Right lobe of liver (tissue), 6 donors: ENCODE results near the gene RGS13. TPM values are rescaled to one million over a fixed set of nuclear protein-coding genes. Genes with fewer than 3 reads are reported as not detected.

ENCODE experiments used
- ATAC-seq, 4 donors: fragments of 200-7000 bp; cut with Tn5 transposase; one replicate each; pipeline ENCODE4 v1.9.1; 2020; ENCODE audit warnings: mild to moderate bottlenecking in 4 of 4, moderate library complexity in 4 of 4
- DNase-seq, 3 donors: peaks; one replicate each; pipeline ENCODE4 v3.0.0-alpha.2; 2020
- H3K27ac ChIP-seq, 3 donors: fragments of 200-600 bp; one replicate each; pipeline ENCODE4 v1.8.0; 2022
- H3K27me3 ChIP-seq, 2 donors: fragments of 200-600 bp; one replicate each; pipeline ENCODE4 v1.8.0; 2022
- H3K36me3 ChIP-seq, 4 donors: fragments of 200-600 bp; sonication (generic) in 1 of 4; one replicate each; pipeline versions ENCODE4 v1.5.1 to v1.8.0; 2017 to 2022; ENCODE audit warnings: control low read depth in 1 of 4
- H3K4me1 ChIP-seq, 4 donors: fragments of 200-600 bp; sonication (generic) in 1 of 4; one replicate each; pipeline versions ENCODE4 v1.5.1 to v1.8.0; 2017 to 2022; ENCODE audit warnings: control low read depth in 1 of 4
- H3K4me3 ChIP-seq, 3 donors: fragments of 200-600 bp; one replicate each; pipeline ENCODE4 v1.8.0; 2022
- H3K9me3 ChIP-seq, 4 donors: fragments of 200-600 bp; sonication (generic) in 1 of 4; one replicate each; pipeline versions ENCODE4 v1.5.1 to v1.8.0; 2017 to 2022; ENCODE audit warnings: control low read depth in 1 of 4
- CTCF ChIP-seq, 4 donors: fragments of 200-600 bp in 3 of 4; fragments of 450-650 bp in 1 of 4; IDR thresholded peaks; one replicate each; pipeline versions ENCODE4 v1.5.1 to v1.8.0; 2016 to 2022; ENCODE audit warnings: antibody characterized with exemption in 4 of 4, mild to moderate bottlenecking in 2 of 4
- POLR2A ChIP-seq: fragments of 450-650 bp; IDR thresholded peaks from one replicate; pipeline ENCODE4 v1.6.1; 2017; ENCODE audit warnings: antibody characterized with exemption, mild to moderate bottlenecking
- WGBS: methylation state at CpG from one replicate; pipeline ENCODE4 v1.1.6; 2018; ENCODE audit warnings: low coverage, low lambda C conversion rate; ENCODE audit not compliant: insufficient coverage; ENCODE audit errors: missing lambda C conversion rate; 5-methylcytosine and 5-hydroxymethylcytosine counted together
- intact Hi-C, 2 donors: fragments of 100-400 bp; cut with DNase I; formaldehyde crosslinking; loops; one replicate each; pipeline versions ENCODE4 v1.11.2 to v1.14.1; 2022
- total RNA-seq, 6 experiments: library from RNA; depleted of rRNA in 2 of 6; stranded (reverse); fragments of >200 nt in 2 of 6; fragmentation: NEBNext Ultra II Directional in 3 of 6; extraction: Animal tissue kit (Norgen Biotek cat#: 25700) in 3 of 6; gene quantifications; one replicate each; pipeline versions ENCODE4 v1.1.0 to v1.2.4, GENCODE V29; 2016 to 2023
- donor health status: DM: no; HTN: yes; CAD: no.
- donor health status: DM: no; HTN: no; CAD: no.
- donor health status: DM: no; HTN: no; CAD: no.
- donor health status: DM: no; HTN: yes; CAD: no.
- donor health status: DM: no; HTN: yes; CAD: no.

Gene RGS13
- total RNA-seq, 6 experiments from 2014 or later, result not detected

GRCh38 chr1:192601143-192601542 lies 34.8 kb upstream of the RGS13 start:
- WGBS, result 67% methylated on average over 1 of the region's 1 CpG
- Histone ChIP-seq H3K4me1 (peaks cover 0 to 4% (median 0%) of the 10 kb centered on the region in 4 donors), H3K27ac (no peak overlapping the region), H3K27me3 (no peaks in the 10 kb centered on the region), H3K36me3 (no peaks in the 10 kb centered on the region), H3K4me3 (no peak overlapping the region), H3K9me3 (no peaks in the 10 kb centered on the region)
- no peak for ATAC-seq
- no peak for DNase-seq
- intact Hi-C loops, result loop anchor here (10.0 kb wide), 1 partner anchor 126 kb away; no protein-coding TSS in a partner anchor
- TF ChIP-seq POLR2A, result no peak
- no peak for TF ChIP-seq CTCF (IDR thresholded peaks at IDR 0.05)

GRCh38 chr1:192601567-192601966 lies 34.4 kb upstream of the RGS13 start:
- Histone ChIP-seq H3K36me3 (no peaks in the 10 kb centered on the region), H3K27ac (no peak overlapping the region), H3K9me3 (no peaks in the 10 kb centered on the region), H3K4me3 (no peak overlapping the region), H3K4me1 (peaks cover 0 to 4% (median 0%) of the 10 kb centered on the region in 4 donors), H3K27me3 (no peaks in the 10 kb centered on the region)
- intact Hi-C loops, result loop anchor here (10.0 kb wide), 1 partner anchor 127 kb away; no protein-coding TSS in a partner anchor
- DNase-seq (no peak), ATAC-seq (no peak)
- TF ChIP-seq POLR2A (no peak), CTCF (IDR thresholded peaks at IDR 0.05) (no peak)

GRCh38 chr1:192602757-192603156 lies 33.2 kb upstream of the RGS13 start:
- no peak for TF ChIP-seq CTCF (IDR thresholded peaks at IDR 0.05)
- no peak for TF ChIP-seq POLR2A
- intact Hi-C loops, result loop anchor here (10.0 kb wide), 1 partner anchor 128 kb away; no protein-coding TSS in a partner anchor

GRCh38 chr1:192603218-192603787 lies 32.6 kb upstream of the RGS13 start:
- TF ChIP-seq CTCF (IDR thresholded peaks at IDR 0.05) (no peak), POLR2A (no peak)
- intact Hi-C loops, result loop anchor here (10.0 kb wide), 1 partner anchor 129 kb away; no protein-coding TSS in a partner anchor
- WGBS, result 27% methylated on average over 3 of the region's 3 CpGs

More at GRCh38 chr1:192602757-192603156, 33.2 kb upstream of the RGS13 start:
- ATAC-seq (no peak), DNase-seq (no peak)
- WGBS, result 53% methylated on average over 1 of the region's 1 CpG
- Histone ChIP-seq H3K36me3 (no peaks in the 10 kb centered on the region), H3K27me3 (no peaks in the 10 kb centered on the region), H3K4me1 (peaks cover 0 to 4% (median 0%) of the 10 kb centered on the region in 4 donors), H3K27ac (peak overlapping the region in 1 of 3 donors; percentile 20), H3K4me3 (no peak overlapping the region), H3K9me3 (no peaks in the 10 kb centered on the region)

More at GRCh38 chr1:192603218-192603787, 32.6 kb upstream of the RGS13 start:
- Histone ChIP-seq H3K27ac (peak overlapping the region in 1 of 3 donors; percentile 20), H3K9me3 (no peaks in the 10 kb centered on the region), H3K27me3 (no peaks in the 10 kb centered on the region), H3K4me3 (no peak overlapping the region), H3K36me3 (no peaks in the 10 kb centered on the region), H3K4me1 (peaks cover 0 to 4% (median 0%) of the 10 kb centered on the region in 4 donors)
- DNase-seq (no peak), ATAC-seq (peak; percentile 74 to 91 (median 86))
